T-helper 1 cell (primary cell): ENCODE data around the gene WTIP.
"Not testable (repeated sequence)": the region's sequence is repeated elsewhere in the genome, so short reads cannot be mapped to it uniquely, and the experiment has no call there.

Source experiments
- DNase-seq, 5 donors: peaks; one replicate each; pipeline ENCODE4 v3.0.0-alpha.2; 2012 to 2020

The WTIP gene

DNA sequence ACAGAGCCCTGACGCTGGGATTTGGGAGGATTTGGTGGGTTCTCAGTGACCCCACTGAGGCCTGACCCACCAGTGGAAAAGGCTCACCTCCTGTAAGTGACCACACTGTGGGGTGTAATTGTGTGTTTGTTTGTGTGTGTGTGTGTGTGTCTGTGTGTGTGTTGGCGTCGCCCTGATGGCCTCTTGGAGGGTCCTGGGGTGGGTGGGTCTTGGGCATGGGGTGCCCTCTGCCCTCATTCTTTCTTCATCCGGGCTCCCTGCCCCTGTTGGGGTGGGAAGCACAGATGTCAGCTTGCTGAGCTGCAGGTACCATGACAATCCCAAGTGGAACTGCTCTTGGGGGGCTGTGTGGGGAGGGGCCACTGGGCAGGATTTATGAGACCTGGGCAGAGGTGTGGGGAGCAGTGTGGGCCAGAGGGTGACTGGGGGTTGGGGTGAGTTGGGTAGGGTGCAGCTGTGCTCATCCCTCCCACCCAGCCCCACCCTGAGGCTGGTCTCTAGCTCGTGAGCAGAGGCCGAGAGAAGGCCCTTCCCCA lies 22.8 kb downstream of the WTIP start:
- no peak for DNase-seq

DNA sequence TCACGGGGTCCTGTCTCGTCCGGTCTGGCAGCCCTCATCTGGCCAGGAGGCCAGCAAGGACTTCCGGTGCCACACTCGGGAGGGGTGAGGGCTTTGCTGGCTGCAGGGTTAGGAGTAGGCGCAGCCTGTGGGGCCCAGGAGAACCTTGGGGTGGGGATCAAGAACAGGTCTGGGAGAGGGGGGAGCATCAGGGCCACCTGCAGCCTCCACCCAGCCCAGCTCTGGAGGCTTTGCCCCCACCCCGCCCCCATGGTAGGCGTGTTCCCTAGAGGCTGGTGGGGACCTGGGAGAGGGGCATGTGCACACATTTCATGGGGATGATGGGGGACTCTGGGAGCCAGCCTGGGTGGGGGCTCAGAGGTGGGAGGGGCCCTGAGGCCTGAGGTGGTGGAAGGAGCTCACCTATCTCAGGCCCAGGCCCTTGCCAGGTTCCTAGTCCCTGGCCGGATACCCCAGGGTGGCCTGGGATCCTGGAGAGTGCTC lies 23.3 kb downstream of the WTIP start:
- DNase-seq = no peak

DNA sequence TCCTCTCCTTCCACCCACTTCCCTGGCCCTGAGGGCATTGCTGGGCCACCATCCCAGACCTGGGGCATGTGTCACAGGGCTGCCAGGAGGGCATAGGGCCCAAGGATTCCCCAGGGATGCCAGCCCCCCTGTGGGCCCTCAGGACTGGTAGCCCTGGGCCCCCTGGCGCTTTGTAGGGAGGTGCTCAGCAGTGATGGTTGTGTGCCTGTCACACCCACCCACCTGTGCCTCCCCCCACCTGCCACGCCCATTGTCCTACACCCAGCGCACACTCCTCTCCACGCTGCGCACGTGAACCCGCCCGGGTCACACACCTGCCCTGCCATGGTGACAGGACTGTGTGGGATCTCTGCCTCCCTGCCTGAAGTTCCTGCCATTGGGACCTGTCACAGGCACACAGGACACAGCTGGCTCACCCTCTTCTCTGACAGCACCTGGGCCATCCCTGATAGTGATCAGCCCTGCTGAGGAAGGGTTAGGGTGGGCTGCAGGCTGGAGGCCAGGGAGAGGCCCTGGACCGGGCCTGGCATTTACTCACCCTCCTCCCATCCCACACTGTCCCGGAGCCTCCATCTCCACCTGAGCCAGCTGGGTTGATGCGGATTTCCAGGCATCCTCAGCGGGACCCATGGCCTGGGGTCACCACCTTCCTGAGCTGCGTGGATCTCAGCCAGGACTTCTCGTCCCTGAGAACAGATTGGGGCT lies 23.9 kb downstream of the WTIP start:
- DNase-seq = no peak

DNA sequence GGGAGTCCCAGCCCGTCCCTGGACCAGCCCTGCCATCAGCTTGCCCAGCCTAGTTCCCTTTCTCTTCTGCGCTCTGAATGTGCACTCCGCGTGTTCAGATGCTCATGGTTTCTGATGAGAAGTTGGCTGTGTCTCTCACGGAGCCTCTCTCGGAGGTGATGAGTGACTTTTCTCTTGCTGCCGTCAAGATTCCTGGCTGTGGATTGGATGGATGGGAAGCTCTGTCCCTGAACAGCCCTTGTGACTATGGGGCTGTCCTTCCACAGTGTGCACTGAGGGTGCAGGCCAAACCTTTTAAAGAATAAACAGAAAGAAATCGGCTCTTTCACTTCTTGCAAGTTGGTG lies 24.4 kb downstream of the WTIP start:
- no peak for DNase-seq

DNA sequence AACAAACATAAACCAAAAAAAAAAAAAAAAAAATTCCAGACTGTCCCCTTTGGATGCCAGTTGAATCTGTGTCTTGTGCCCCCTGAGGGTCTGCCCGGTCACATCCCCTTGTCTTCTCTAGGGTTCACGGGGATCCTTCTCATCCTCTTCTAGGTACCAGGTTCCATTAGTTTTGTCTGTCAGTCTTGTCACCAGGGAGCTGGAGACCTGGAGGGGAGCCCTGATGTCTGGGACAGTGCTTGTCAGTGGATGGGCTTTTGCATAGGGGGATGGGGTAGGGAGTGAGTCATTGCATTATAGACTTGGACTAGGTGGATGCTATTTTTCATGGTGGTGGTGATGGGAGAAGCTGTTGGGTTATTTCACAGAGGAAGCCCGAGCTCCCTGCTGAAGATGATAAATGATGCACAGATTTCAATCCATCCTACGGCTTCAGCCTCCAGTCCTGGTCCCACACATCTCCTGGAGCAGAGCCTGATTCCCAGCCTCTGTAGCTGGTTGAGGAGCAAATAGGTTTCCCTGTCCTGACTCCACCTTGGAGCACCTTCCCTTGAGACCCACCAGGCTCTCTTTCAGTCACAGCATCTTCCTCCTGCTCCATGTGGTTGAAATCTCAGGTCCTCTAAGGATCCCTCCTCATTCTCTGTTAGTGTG lies 26.0 kb downstream of the WTIP start:
- no peak for DNase-seq

DNA sequence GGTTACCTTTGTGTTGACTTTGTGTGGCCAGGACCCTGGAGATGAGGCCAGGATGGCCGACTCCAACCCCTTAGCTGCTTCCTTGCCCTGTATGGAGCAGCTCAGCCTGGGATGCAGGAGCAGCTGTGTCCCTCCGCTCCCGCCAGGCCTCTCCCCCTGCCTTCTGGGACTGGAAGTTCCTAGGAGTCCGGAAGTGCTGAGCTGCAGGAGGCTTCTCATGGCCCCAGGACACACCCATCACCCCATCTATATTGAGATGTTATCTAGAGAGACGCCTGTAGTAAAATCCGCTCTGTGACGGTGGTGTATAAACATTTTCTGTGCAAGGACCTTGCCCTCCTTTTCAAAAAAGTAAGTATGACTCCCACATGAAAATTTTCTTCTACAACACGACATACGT lies 27.0 kb downstream of the WTIP start:
- no peak for DNase-seq

DNA sequence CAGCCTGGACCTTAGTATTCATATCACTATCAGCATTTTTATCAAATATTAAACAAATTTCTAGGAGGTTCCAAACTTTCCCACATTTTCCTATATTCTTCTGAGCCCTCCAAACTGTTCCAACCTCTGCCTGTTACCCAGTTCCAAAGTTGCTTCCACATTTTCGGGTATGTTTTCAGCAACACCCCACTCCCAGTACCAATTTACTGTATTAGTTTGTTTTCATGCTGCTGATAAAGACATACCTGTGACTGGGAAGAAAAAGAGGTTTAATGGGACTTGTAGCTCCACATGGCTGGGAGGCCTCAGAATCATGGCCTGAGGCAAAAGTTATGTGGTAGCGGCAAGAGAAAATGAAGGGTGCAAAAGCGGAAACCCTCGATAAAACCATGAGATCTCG lies 29.3 kb downstream of the WTIP start:
- not testable (repeated sequence) for DNase-seq

DNA sequence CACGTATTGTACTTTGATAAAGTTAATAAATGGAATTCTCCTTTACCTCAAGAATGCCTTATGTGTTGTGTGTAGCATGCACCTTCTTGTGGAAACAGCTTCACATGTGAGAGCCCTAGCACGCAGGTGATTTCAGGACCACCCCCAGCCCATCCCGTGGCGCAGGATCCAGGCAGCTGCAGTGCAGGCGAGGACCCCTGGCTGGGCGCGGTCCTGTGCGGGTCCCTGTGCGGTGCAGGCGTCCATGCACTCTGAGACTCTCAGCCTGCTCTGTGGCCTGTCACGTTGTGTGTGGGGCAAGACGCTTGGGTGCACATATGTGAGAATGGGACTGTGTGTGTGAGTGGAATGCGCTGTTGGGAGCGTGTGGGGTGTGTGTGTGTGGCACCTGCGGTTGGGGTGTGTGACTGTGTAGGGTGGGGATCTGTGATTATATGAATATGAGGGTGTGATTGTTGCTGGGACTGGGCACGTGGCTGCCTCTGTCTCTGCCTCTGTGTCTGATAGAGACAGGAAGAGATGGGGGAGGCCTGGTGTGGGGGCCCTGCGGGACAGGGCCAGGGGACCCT lies 30.8 kb downstream of the WTIP start:
- DNase-seq = no peak

DNA sequence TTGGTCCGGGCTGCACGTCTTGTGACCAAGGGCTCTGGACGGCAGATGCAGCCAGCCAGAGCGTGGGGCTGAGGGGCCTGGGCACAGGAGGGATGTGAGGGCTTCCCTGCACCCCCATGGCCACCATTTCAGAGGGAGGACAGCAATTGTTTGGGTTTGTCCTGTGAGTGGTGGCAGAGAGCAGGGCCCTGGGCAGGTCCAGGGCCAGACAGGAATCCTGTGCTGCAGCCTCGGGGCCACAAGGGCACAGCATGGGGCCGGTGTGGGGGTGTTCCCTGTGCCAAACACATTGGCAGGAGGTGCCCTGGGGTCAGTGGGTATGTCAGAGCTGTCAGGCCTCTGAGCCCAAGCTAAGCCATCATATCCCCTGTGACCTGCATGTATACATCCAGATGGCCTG lies 32.2 kb downstream of the WTIP start:
- DNase-seq = no peak

DNA sequence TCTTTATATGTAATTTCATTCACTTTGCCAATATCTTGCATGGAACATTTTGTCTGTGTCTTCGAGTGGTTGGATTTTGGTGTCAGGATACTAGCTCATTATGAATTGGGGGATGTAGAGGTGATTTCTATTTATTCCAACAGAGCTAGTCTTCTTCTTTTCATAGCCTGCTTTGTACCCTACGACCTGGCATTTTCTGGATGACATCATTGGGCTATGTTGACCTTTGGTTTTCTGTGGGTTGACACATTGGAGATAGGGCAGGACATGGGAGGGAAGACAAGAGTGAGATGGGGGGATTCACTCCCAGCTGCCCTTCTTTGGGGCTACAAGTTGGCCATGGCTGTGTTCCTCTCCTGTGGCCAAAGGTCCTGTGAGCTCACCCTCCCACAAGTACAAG lies 38.0 kb downstream of the WTIP start:
- DNase-seq = no peak

DNA sequence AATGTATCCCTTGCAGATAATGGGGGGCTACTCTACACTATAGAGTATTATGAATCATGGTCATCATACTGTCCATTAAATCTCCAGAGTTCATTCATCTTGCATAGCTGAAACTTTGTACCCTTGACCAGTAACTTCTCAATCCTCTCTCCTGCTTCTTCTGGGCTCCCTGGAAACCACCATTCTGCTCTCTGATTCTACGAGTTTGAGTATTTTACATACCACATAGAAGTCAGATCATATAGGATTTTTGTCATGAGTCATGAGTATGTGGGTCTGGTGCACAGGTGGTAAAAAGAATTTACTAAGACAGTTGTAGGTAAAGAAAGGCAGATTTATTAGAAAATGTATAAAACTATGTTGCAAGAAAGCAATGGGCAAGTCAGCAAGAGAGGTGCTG lies 41.9 kb downstream of the WTIP start:
- DNase-seq = no peak

DNA sequence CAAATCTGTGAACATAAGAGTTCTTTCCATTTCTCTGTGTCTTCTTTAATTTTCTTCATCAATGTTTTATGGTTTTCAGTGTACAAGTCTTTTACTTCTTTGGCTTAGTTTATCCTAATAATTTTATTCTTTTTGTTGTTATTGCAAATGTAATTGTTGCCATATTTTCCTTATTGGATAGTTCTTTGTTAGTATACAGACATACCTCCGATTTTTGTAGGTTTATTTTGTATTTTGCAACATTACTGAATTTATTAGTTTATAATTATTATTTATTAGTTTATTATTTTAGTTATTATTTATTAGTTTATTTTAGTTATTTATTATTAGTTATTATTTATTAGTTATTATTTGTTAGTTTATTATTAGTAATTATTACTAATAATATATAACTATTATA lies 43.4 kb downstream of the WTIP start:
- no peak for DNase-seq

DNA sequence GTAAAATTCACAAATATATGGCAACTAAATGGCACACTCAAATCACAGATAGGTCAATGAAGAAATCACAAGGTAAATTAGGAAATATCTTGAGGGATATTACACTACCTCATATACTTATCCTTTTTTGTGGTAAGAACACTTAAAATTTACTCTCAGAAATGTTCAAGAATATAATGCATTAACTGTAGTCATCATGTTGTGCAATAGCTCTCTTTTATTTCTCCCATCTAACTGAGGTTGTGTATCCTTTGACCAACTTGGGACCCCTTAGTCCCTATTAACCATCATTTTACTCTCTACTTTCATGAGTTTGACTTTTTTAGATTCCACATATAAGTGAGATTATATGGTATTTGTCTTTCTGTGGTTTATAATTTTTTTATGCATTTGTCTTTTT lies 52.6 kb downstream of the WTIP start:
- DNase-seq = no peak

DNA sequence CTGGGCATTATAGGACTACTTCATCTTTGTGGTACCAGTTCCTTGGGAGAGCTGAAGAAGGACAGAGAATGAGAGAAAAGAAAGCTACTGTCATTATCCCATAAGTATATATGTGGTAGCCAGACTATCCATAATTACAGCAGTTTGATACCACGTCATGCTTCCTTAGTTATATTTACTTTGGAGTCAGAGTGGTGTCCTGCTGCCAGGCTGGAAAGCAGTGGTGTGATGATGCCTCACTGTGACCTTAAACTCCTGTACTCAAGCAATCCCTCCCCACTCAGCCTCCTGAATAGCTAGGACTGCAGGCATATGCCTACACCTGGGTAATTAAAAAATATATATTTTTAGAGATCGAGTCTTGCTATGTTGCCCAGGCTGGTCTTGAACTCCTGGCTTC lies 57.8 kb downstream of the WTIP start:
- DNase-seq = no peak

DNA sequence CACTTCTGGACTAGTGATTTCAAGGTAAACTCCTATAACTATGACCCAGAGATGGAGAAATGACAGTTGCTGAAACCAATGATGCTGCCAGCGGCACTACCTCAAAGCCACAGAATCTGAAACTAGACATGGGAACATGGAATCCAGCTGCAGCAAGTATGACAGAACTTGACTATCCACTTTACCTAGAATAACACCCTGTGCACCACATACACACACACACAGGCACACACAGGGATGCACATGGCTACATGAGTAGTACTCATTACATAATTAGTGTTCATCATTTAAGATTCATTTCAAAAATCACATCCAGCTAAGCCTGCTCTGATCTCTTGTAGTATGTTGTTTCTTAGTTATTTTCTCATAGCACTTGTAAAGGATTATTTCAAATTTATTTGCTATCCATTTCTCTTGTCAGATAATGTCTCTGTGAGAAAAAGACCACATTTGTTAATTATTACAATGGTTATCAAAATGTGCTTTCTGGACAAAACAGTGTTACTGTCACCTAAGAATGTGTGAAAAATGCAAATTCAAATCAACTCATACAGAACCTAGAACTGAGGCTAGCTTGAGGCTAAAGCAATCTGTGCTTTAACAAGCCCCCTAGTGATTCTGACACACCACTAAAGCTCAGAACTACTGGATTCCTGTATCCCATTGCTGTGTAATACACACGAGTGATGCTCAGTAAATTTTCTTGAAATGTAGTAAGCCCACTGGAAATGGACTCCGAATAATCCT lies 59.4 kb downstream of the WTIP start:
- DNase-seq = no peak

DNA sequence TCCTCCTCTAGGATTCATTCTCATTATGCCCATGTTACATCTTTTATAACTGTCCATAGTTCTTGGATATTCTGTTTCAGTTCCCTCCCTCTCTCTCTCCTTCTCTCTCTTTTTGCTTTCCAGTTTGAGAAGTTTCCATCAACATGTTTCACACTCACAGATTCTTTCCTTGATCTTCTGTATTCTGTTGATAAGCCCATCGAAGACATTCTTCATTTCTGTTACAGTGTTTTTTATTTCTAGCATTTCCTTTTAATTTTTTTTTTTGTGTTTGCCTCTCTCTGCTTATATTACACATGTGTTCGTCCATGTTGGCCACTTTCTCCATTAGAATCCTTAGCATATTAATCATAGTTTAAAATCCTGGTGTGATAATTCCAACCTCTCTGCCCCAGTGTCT lies 68.3 kb downstream of the WTIP start:
- no peak for DNase-seq

DNA sequence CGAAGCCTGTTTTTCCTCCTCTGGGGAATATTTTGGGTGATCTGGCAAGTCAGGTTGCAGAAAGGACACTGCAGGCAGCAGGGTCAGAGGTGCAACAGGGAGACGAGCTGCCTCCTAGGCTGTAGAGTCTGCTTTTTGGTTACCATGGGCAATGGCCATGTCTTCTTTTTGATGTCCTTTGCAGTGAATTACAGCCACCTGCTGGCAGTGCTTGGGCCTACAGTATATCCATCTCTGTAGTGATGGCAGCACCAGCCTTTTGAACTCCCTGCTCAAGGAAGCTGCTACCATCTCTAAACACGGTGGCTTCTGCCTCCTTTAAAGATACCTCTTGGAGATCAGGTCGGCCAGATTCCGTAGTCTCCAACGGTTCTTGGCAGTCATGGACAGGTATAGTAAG lies 73.9 kb downstream of the WTIP start:
- DNase-seq = no peak

DNA sequence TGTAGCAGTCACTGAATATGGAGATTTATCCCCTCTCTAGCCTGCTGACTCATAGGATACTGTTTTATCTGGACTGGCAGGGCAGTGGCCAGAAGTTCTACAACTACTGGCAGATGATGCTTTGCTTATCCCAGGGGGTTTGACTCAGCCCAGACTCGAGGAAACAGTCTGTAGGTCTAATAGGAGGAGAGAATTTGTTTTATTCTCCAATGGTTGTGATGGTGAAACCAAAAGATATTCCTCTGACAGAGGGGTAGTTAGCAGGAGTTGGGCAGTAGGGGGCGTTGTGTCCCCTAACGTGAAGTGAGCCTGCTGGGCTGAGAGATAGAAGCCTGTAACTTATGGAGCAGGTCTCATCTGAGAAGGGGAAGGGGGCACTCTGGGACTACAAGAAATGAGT lies 74.9 kb downstream of the WTIP start:
- peak in 1 of 5 donors; percentile 6 for DNase-seq

DNA sequence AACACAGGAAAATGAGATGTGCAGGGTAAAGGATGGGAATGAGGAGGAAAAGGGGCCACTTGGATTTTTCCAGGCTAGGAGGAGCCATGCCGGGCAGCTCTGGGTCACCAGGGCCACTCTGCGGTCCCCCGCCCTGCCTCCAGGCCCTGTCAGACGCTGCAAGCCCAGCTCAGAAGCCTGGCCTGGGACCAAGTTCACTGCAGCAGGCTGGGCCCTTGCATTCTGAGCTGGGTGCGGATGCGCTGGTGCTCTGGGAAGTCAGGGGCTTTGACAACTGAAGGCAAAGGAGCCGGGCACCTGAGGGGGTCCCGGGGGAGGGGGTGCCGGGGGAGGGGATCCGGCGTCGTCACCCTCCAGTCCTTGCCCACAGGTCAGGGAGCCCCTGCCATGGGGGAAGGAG lies 77.5 kb downstream of the WTIP start:
- DNase-seq = no peak

DNA sequence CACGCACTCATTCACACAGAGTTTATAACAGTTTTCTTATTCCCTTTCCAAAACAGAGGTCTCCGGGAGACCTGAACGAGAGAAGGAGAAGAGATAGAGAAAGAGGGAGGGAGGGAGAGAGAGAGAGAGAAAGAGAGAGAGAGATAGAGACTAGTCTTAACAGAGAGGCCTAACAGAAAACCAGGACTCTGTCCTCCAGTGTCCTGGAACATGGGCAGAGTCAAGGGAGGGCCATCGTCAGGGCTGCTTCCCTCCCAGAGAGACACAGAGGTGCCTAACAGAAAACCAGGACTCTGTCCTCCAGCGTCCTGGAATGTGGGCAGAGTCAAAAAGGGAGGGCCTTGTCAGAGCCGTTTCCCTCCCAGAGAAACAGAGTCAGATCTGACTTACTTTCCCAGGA lies 78.7 kb downstream of the WTIP start:
- DNase-seq = no peak
